Pancreas (tissue), 10 donors: ENCODE measurements around the gene CREB1. TPM values are rescaled to one million over a fixed set of nuclear protein-coding genes. Genes with fewer than 3 reads are reported as not detected.
A peak's percentile ranks its signal among the peaks of the same experiment; 100 is the strongest.

Experiments used
- ATAC-seq, 4 donors: fragments of 200-7000 bp; cut with Tn5 transposase; one replicate each; pipeline versions ENCODE4 v1.8.0 to v1.9.1; 2020; ENCODE audit warnings: mild to moderate bottlenecking in 4 of 4, moderate library complexity in 4 of 4
- DNase-seq, 6 donors: peaks; one replicate each; pipeline ENCODE4 v3.0.0-alpha.2; 2020
- FAIRE-seq: peaks from 2 replicates; lab custom pipeline; 2012; peaks lifted over from hg19 to GRCh38; lab: Jason Lieb, UNC
- H3K27ac ChIP-seq, 4 donors: fragments of 200-600 bp; sonication (generic); 1 replicate in 3 of 4; 2 replicates in 1 of 4; pipeline versions ENCODE4 v1.5.0 to v1.8.0; 2020
- H3K27me3 ChIP-seq, 4 donors: fragments of 200-600 bp; one replicate each; pipeline ENCODE4 v1.8.0; 2021
- H3K36me3 ChIP-seq, 3 donors: fragments of 200-600 bp; sonication (generic) in 1 of 3; one replicate each; pipeline versions ENCODE4 v1.5.0 to v1.8.0; 2020 to 2021
- H3K4me1 ChIP-seq, 3 donors: fragments of 200-600 bp; one replicate each; pipeline ENCODE4 v1.8.0; 2021
- H3K4me3 ChIP-seq, 4 donors: fragments of 200-600 bp; sonication (generic) in 2 of 4; one replicate each; pipeline versions ENCODE4 v1.5.0 to v1.8.0; 2020 to 2021
- H3K9me3 ChIP-seq, 4 donors: fragments of 200-600 bp; one replicate each; pipeline ENCODE4 v1.8.0; 2021
- CTCF ChIP-seq, 4 donors: fragments of 200-600 bp; sonication (generic) in 3 of 4; IDR thresholded peaks; one replicate each; pipeline versions ENCODE4 v1.5.0 to v1.8.0; 2021; ENCODE audit warnings: antibody characterized with exemption in 4 of 4
- WGBS, 2 donors: extraction: QIAGEN DNeasy Blood & Tissue Kit; methylation state at CpG; one replicate each; pipeline ENCODE4 v1.1.7; 2013; 5-methylcytosine and 5-hydroxymethylcytosine counted together
- intact Hi-C, 3 donors: fragments of 100-400 bp; cut with DNase I; formaldehyde crosslinking; loops; one replicate each; pipeline versions ENCODE4 v1.11.1 to v1.14.2; 2022
- polyA plus RNA-seq, 2 donors: library from polyadenylated mRNA; stranded (reverse); fragments of 200-250 nt; gene quantifications; one replicate each; pipeline ENCODE4 v1.2.3, GENCODE V29; 2013
- total RNA-seq, 6 donors: library from RNA; stranded (reverse); fragmentation: NEBNext Ultra II Directional in 4 of 6; extraction: Animal tissue kit (Norgen Biotek cat#: 25700) in 4 of 6; gene quantifications; one replicate each; pipeline versions ENCODE4 v1.2.1 to v1.2.4, GENCODE V29; 2021 to 2023
- donor health status: healthy with polysubstance abuse.
- donor health status: DM: no; HTN: no; CAD: no; lungs with moderate emphysema.
- donor health status: DM: no; HTN: no; CAD: no.
- donor health status: control.
- donor health status: control.
- donor health status: Bipolar disorder and iron deficiency.
- donor health status: DM: yes; HTN: yes; CAD: no.
- donor health status: DM: no; HTN: no; CAD: no.
- donor health status: DM: no; HTN: no; CAD: no.
- donor health status: DM: yes; HTN: yes; CAD: no.

The CREB1 gene
- total and polyA plus RNA-seq, 8 donors: 3.2 to 36.4 (median 19.1) TPM

- intact Hi-C loops: no loop called here
- DNase-seq (no peak), FAIRE-seq (no peak), ATAC-seq (no peak)
- Histone ChIP-seq H3K27ac (no peak overlapping the region), H3K4me3 (no peak overlapping the region), H3K36me3 (no peaks in the 10 kb centered on the region), H3K27me3 (no peaks in the 10 kb centered on the region), H3K9me3 (no peaks in the 10 kb centered on the region), H3K4me1 (no peaks in the 10 kb centered on the region)
- no peak for TF ChIP-seq CTCF (IDR thresholded peaks at IDR 0.05)
- WGBS, 2 donors: 89 to 91% methylated on average over 4 of the region's 4 CpGs
Observed at GRCh38 chr2:207483477-207483876, 46.3 kb upstream of the CREB1 start.

- no peak for DNase-seq
- H3K27ac ChIP-seq: no peak overlapping the region
Observed at GRCh38 chr2:207484444-207485391, 45.0 kb upstream of the CREB1 start.

GRCh38 chr2:207487650-207488311 lies 42.0 kb upstream of the CREB1 start:
- no peak for TF ChIP-seq CTCF (IDR thresholded peaks at IDR 0.05)
- H3K36me3 ChIP-seq: no peaks in the 10 kb centered on the region
- H3K9me3 ChIP-seq: no peaks in the 10 kb centered on the region
- WGBS, 2 donors: 90 to 92% methylated on average over 5 of the region's 5 CpGs
- no peaks in the 10 kb centered on the region for H3K27me3 ChIP-seq
- intact Hi-C loops: no loop called here
- H3K4me3 ChIP-seq: no peak overlapping the region
- no peaks in the 10 kb centered on the region for H3K4me1 ChIP-seq
- FAIRE-seq (no peak), ATAC-seq (peak in 2 of 4 donors; percentile 32 to 37), DNase-seq (no peak)
- H3K27ac ChIP-seq: no peak overlapping the region

More at GRCh38 chr2:207484444-207485391, 45.0 kb upstream of the CREB1 start:
- ATAC-seq: no peak
- H3K27me3 ChIP-seq: no peaks in the 10 kb centered on the region
- no peak overlapping the region for H3K4me3 ChIP-seq
- H3K9me3 ChIP-seq: no peaks in the 10 kb centered on the region
- no peaks in the 10 kb centered on the region for H3K36me3 ChIP-seq
- intact Hi-C loops: no loop called here
- FAIRE-seq: no peak
- TF ChIP-seq CTCF (IDR thresholded peaks at IDR 0.05): no peak
- H3K4me1 ChIP-seq: no peaks in the 10 kb centered on the region
- 80 to 86% methylated on average over 10 of the region's 10 CpGs for WGBS, 2 donors

- FAIRE-seq (no peak), DNase-seq (no peak), ATAC-seq (no peak)
- Histone ChIP-seq H3K36me3 (no peaks in the 10 kb centered on the region), H3K27me3 (no peaks in the 10 kb centered on the region), H3K9me3 (no peaks in the 10 kb centered on the region), H3K4me3 (no peak overlapping the region), H3K4me1 (no peaks in the 10 kb centered on the region), H3K27ac (no peak overlapping the region)
- 95 to 97% methylated on average over 4 of the region's 4 CpGs for WGBS, 2 donors
- intact Hi-C loops: no loop called here
- TF ChIP-seq CTCF (IDR thresholded peaks at IDR 0.05): no peak
Observed at GRCh38 chr2:207489251-207489650, 40.5 kb upstream of the CREB1 start.
